Uterus (tissue), 2 donors: ENCODE measurements around the gene SHTN1.

Experiments
- POLR2A ChIP-seq, 2 donors: fragments of 450-650 bp; IDR thresholded peaks; one replicate each; pipeline ENCODE4 v1.6.1; 2016; ENCODE audit warnings: antibody characterized with exemption in 2 of 2, mild to moderate bottlenecking in 1 of 2, moderate library complexity in 1 of 2
- TF ChIP-seq, protein P1 (sequence below), 4 experiments: fragments of 200-600 bp in 2 of 4; fragments of 450-650 bp in 2 of 4; sonication (generic) in 2 of 4; IDR thresholded peaks; one replicate each; pipeline ENCODE4 v1.5.1; 2016 to 2019; ENCODE audit warnings: antibody characterized with exemption in 4 of 4, mild to moderate bottlenecking in 2 of 4, moderate library complexity in 1 of 4

GRCh38 chr10:117053482-117053881 lies 48.5 kb upstream of the SHTN1 start:
- TF ChIP-seq, protein P1, sequence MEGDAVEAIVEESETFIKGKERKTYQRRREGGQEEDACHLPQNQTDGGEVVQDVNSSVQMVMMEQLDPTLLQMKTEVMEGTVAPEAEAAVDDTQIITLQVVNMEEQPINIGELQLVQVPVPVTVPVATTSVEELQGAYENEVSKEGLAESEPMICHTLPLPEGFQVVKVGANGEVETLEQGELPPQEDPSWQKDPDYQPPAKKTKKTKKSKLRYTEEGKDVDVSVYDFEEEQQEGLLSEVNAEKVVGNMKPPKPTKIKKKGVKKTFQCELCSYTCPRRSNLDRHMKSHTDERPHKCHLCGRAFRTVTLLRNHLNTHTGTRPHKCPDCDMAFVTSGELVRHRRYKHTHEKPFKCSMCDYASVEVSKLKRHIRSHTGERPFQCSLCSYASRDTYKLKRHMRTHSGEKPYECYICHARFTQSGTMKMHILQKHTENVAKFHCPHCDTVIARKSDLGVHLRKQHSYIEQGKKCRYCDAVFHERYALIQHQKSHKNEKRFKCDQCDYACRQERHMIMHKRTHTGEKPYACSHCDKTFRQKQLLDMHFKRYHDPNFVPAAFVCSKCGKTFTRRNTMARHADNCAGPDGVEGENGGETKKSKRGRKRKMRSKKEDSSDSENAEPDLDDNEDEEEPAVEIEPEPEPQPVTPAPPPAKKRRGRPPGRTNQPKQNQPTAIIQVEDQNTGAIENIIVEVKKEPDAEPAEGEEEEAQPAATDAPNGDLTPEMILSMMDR (IDR thresholded peaks at IDR 0.05) = no peak
- TF ChIP-seq POLR2A (IDR thresholded peaks at IDR 0.05) = no peak
